Measurements from ENCODE around the gene UXS1.

- TF ChIP-seq CTCF (IDR thresholded peaks at IDR 0.05) = no peak
- TF ChIP-seq POLR2A (IDR thresholded peaks at IDR 0.05) = no peak
Measured at GRCh38 chr2:106062627-106063026, 131.5 kb downstream of the UXS1 start.
